K562 (cell line): ENCODE measurements around the gene PRSS53. TPM values are rescaled to one million over a fixed set of nuclear protein-coding genes. Genes with fewer than 3 reads are reported as not detected.

ENCODE experiments used
- ATAC-seq: fragments of 200-7000 bp; cut with Tn5 transposase; 3 replicates; pipeline ENCODE4 v1.9.1; 2020; ENCODE audit warnings: moderate library complexity
- BruUV-seq: library from RNA; stranded (reverse); fragments of 400-500 nt; replicated peaks from 2 replicates; lab custom pipeline; 2021; lab: Mats Ljungman, UMichigan
- CTCF ChIA-PET: fragments of 300-600 bp; formaldehyde crosslinking; extraction: SDS; loops from one replicate; lab custom pipeline; 2021; ENCODE audit warnings: low intra/inter-chr PET ratio; lab: Yijun Ruan, JAX
- POLR2A ChIA-PET: fragments of 300-600, 350-650 bp; sonication (Branson Sonifier 250); formaldehyde crosslinking; extraction: SDS; loops from one replicate; lab custom pipeline; 2021; ENCODE audit warnings: antibody characterized with exemption, inconsistent platforms; lab: Yijun Ruan, JAX
- DNase-seq, 4 experiments: peaks; one replicate each; pipeline versions ENCODE4 v3.0.0 to v3.0.0-alpha.2; 2011 to 2018; ENCODE audit warnings: low spot score in 3 of 4, mixed read lengths in 3 of 4; ENCODE audit errors: extremely low read depth in 1 of 4
- FAIRE-seq: peaks from 2 replicates; lab custom pipeline; 2011; peaks lifted over from hg19 to GRCh38; lab: Jason Lieb, UNC
- H2AFZ ChIP-seq: 2 replicates; pipeline ENCODE4 v1.6.0; 2011; ENCODE audit warnings: low read depth, low read length, control low read depth, inconsistent platforms
- H3K27ac ChIP-seq: fragments of 200-600 bp; 3 replicates; pipeline ENCODE4 v1.8.0; 2011; ENCODE audit warnings: low read depth, mild to moderate bottlenecking, control low read depth, inconsistent platforms, low read length, moderate library complexity, mixed read lengths; ENCODE audit errors: extremely low read depth
- H3K27me3 ChIP-seq, 2 experiments: fragments of 300-600 bp in 1 of 2; 2 replicates in 1 of 2; 3 replicates in 1 of 2; pipeline versions ENCODE4 v1.6.0 to v1.8.0; 2011; ENCODE audit warnings: inconsistent platforms in 2 of 2, low read length in 2 of 2, mild to moderate bottlenecking in 1 of 2, mixed read lengths in 1 of 2, moderate library complexity in 1 of 2; ENCODE audit not compliant: control insufficient read depth in 2 of 2, insufficient read depth in 2 of 2
- H3K36me3 ChIP-seq: fragments of 300-600 bp; 3 replicates; pipeline ENCODE4 v1.8.0; 2011; ENCODE audit warnings: mild to moderate bottlenecking, low read length, inconsistent platforms; ENCODE audit not compliant: control insufficient read depth, insufficient read depth
- H3K4me1 ChIP-seq, 2 experiments: fragments of 200-600 bp in 1 of 2; replicated peaks in 1 of 2; 2 replicates in 1 of 2; 3 replicates in 1 of 2; pipeline versions ENCODE4 v1.5.1 to v1.8.0; 2011; ENCODE audit warnings: inconsistent platforms in 2 of 2, low read length in 2 of 2, mild to moderate bottlenecking in 1 of 2, mixed read lengths in 1 of 2, moderate library complexity in 1 of 2; ENCODE audit not compliant: control insufficient read depth in 2 of 2, insufficient read depth in 2 of 2
- H3K4me2 ChIP-seq: 2 replicates; pipeline ENCODE4 v1.6.1; 2011; ENCODE audit warnings: low read length, control low read depth, inconsistent platforms, mixed read lengths; ENCODE audit not compliant: insufficient read depth
- H3K4me3 ChIP-seq: fragments of 200-600 bp; sonication (generic), shearing (Covaris generic); 2 replicates; pipeline ENCODE4 v1.5.1; 2016; ENCODE audit warnings: control low read depth, inconsistent platforms
- H3K79me2 ChIP-seq: fragments of 200-600 bp; 3 replicates; pipeline ENCODE4 v1.8.0; 2011; ENCODE audit warnings: low read length, inconsistent platforms; ENCODE audit not compliant: control insufficient read depth, insufficient read depth
- H3K9ac ChIP-seq, 2 experiments: 2 replicates each; pipeline versions ENCODE4 v1.6.0 to v1.6.1; 2011; ENCODE audit warnings: low read depth in 2 of 2, low read length in 2 of 2, control low read depth in 1 of 2, inconsistent platforms in 1 of 2, mild to moderate bottlenecking in 1 of 2, mixed read lengths in 1 of 2; ENCODE audit not compliant: insufficient read depth in 1 of 2
- H3K9me1 ChIP-seq: one replicate; pipeline ENCODE4 v1.6.0; 2011; ENCODE audit warnings: inconsistent platforms, mild to moderate bottlenecking, low read length, moderate library complexity; ENCODE audit not compliant: control insufficient read depth, insufficient read depth
- H3K9me3 ChIP-seq: replicated peaks from 2 replicates; pipeline ENCODE4 v1.5.1; 2011; ENCODE audit warnings: low read depth, low read length, inconsistent platforms; ENCODE audit not compliant: control insufficient read depth, insufficient read depth
- H4K20me1 ChIP-seq: replicated peaks from 2 replicates; pipeline ENCODE4 v1.6.1; 2011; ENCODE audit warnings: low read length, inconsistent platforms, mixed read lengths; ENCODE audit not compliant: control insufficient read depth, insufficient read depth
- BRF2 ChIP-seq: IDR thresholded peaks from 3 replicates; pipeline ENCODE4 v1.6.1; 2011; ENCODE audit warnings: borderline replicate concordance, mild to moderate bottlenecking; ENCODE audit not compliant: insufficient read length, insufficient read depth
- CBX1 ChIP-seq: sonication (generic); IDR thresholded peaks from 2 replicates; pipeline ENCODE4 v1.6.1; 2016; ENCODE audit warnings: antibody characterized with exemption, low read depth, mild to moderate bottlenecking
- ELF4 ChIP-seq: fragments of 450-650 bp; formaldehyde crosslinking; IDR thresholded peaks from 2 replicates; pipeline ENCODE4 v1.4.0; 2022; ENCODE audit warnings: missing genetic modification characterization
- ESRRB ChIP-seq: fragments of 250-450 bp; sonication (Bioruptor Pico); IDR thresholded peaks from 2 replicates; pipeline ENCODE4 v1.5.0; 2020; ENCODE audit warnings: mild to moderate bottlenecking, moderate library complexity, borderline replicate concordance
- FIP1L1 ChIP-seq: fragments of 200-400 bp; formaldehyde crosslinking; IDR thresholded peaks from 2 replicates; pipeline ENCODE4 v1.6.1; 2018; ENCODE audit warnings: mild to moderate bottlenecking, low read depth, low read length; ENCODE audit not compliant: poor library complexity, severe bottlenecking
- HLTF ChIP-seq: fragments of 450-650 bp; IDR thresholded peaks from 2 replicates; pipeline ENCODE4 v1.6.1; 2016
- KHSRP ChIP-seq: fragments of 450-650 bp; IDR thresholded peaks from 2 replicates; pipeline ENCODE4 v1.6.1; 2017
- MYC ChIP-seq, 2 experiments: fragments of 250-450 bp in 1 of 2; sonication (Bioruptor Pico) in 1 of 2; IDR thresholded peaks; 2 replicates each; pipeline versions ENCODE4 v1.5.1 to v1.6.1; 2012 to 2021; ENCODE audit warnings: low read depth in 2 of 2, borderline replicate concordance in 1 of 2, improper control_type of control experiment in 1 of 2, low read length in 1 of 2, mild to moderate bottlenecking in 1 of 2, moderate library complexity in 1 of 2
- POLR2G ChIP-seq: fragments of 200-400 bp; formaldehyde crosslinking; IDR thresholded peaks from 2 replicates; pipeline ENCODE4 v1.6.1; 2017; ENCODE audit warnings: low read depth, mild to moderate bottlenecking, antibody characterized with exemption, low read length, moderate library complexity
- RUNX1 ChIP-seq: sonication (generic); IDR thresholded peaks from 2 replicates; pipeline ENCODE4 v1.6.1; 2016; ENCODE audit warnings: antibody characterized with exemption, low read depth
- SMARCA5 ChIP-seq: fragments of 450-650 bp; IDR thresholded peaks from 2 replicates; pipeline ENCODE4 v1.6.1; 2016
- USF1 ChIP-seq: sonication (generic); formaldehyde crosslinking; IDR thresholded peaks from 2 replicates; pipeline ENCODE4 v1.9.0; 2022; ENCODE audit warnings: mild to moderate bottlenecking, missing genetic modification reagents
- ZNF174 ChIP-seq: fragments of 250-450 bp; sonication (Bioruptor Pico); IDR thresholded peaks from 2 replicates; pipeline ENCODE4 v1.4.0; 2020; ENCODE audit warnings: mild to moderate bottlenecking
- ZNF79 ChIP-seq: fragments of 250-450 bp; sonication (Bioruptor Pico); IDR thresholded peaks from 2 replicates; pipeline ENCODE4 v1.4.0; 2020; ENCODE audit warnings: low read depth, mild to moderate bottlenecking, moderate library complexity
- WGBS: fragments of 100-300 bp; shearing (Covaris generic); methylation state at CpG from one replicate; pipeline ENCODE4 v1.1.6; 2016; ENCODE audit warnings: low coverage, mixed read lengths; ENCODE audit not compliant: insufficient coverage; ENCODE audit errors: missing lambda C conversion rate; 5-methylcytosine and 5-hydroxymethylcytosine counted together
- in situ Hi-C: fragments of 300-500 bp; cut with MboI; formaldehyde crosslinking; loops from 4 replicates; pipeline ENCODE4 v1.15.0; 2018; ENCODE audit warnings: inconsistent platforms, mixed read lengths
- intact Hi-C: fragments of 100-400 bp; cut with micrococcal nuclease; formaldehyde crosslinking; loops from 2 replicates; pipeline ENCODE4 v1.14.2; 2022
- polyA plus RNA-seq, 8 experiments: library from polyadenylated mRNA; depleted of rRNA in 4 of 8; stranded (reverse) in 5 of 8; unstranded in 3 of 8; fragments of >200 nt; fragmentation: Nextera tagmentation in 2 of 8; fragmentation: Illumina TruSeq in 1 of 8; extraction: Ambion mirVana in 2 of 8; extraction: Trizol in 1 of 8; gene quantifications; 2 replicates each; pipeline versions ENCODE4 v1.2.1 to v1.2.3, GENCODE V29; 2011 to 2014; ENCODE audit warnings: inconsistent platforms in 1 of 8, missing spikeins in 1 of 8
- total RNA-seq, 7 experiments: library from RNA; depleted of rRNA in 6 of 7; stranded (reverse); fragments of >200 nt in 6 of 7; fragmentation: Illumina TruSeq in 2 of 7; extraction: Trizol in 2 of 7; gene quantifications; 2 replicates each; pipeline versions ENCODE4 v1.2.1 to v1.2.3, GENCODE V29; 2011 to 2021; ENCODE audit warnings: low replicate concordance in 1 of 7
- TF ChIP-seq, protein P1 (sequence below): sonication (generic); formaldehyde crosslinking; IDR thresholded peaks from 2 replicates; pipeline ENCODE4 v1.8.0; 2022; ENCODE audit warnings: missing genetic modification reagents, mild to moderate bottlenecking, moderate library complexity, borderline replicate concordance

The PRSS53 gene
- total and polyA plus RNA-seq, 9 of the 15 experiments (the other 6 are each of a cell fraction or from before 2014, with no cell fraction given): 0.40 to 1.9 (median 0.78) TPM; not detected in 2

GRCh38 chr16:31136287-31136662 lies 47.5 kb upstream of the PRSS53 start (continued):
- no peak for TF ChIP-seq BRF2
- TF ChIP-seq RUNX1: no peak

DNA sequence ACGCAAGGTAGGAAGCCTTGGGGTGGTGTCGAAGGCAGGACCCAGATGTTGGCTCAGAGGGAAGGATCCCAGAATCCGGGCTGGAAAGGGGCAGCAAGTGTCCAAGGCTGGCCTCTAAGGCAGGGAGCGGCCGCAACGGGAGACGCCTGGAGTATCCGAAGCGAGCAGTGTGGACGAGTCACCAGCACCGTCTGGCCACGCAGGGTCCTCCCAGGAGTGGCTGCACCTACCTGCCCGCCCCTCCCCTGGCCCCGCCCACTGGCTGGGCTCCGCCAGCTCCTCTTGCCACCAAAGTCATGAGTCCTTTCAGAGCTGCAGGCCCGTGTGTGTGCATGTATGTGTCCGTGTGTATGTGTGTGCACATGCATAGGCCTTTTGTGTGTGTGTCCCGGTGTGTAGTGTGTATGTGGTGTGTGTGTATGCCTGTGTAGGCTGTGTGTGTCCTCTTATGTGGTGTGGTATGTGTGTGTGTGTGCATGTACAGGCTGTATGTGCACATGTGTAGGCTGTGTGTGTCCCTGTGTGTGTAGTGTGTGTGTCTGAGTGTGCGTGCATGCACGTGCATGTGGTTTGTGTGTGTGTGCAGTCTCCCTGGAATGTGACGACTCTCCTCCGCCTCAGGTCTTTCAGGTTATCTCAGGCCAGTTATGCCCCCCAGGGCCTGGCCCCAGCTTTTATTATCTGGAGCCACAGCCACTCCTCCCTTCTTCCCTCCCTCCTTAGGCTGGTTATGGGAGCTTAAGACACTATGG lies 47.0 kb upstream of the PRSS53 start, which contains the start of gene PRSS8:
TSS of gene PRSS8 (minus strand) at position 193 of the 752 bp plus-strand sequence. CDS start 229 bp downstream, outside the sequence.
- Histone ChIP-seq H4K20me1 (no peaks in the 10 kb centered on the region), H3K79me2 (no peaks in the 10 kb centered on the region), H3K27ac (peak within 1 kb of the TSS; percentile 22; the same call in 1 of the 3 replicates), H3K36me3 (peaks cover 20% of the 10 kb centered on the region; the same call in 1 of the 3 replicates), H3K9me3 (no peaks in the 10 kb centered on the region), H3K4me3 (peak within 1 kb of the TSS; percentile 26; the same call in 1 of the 2 replicates), H3K4me2 (peak within 1 kb of the TSS; percentile 81), H3K9ac (peak within 1 kb of the TSS; percentile 36 to 87), H3K27me3 (no peaks in the 10 kb centered on the region), H3K9me1 (no peaks in the 10 kb centered on the region), H3K4me1 (peaks cover 31 to 80% of the 10 kb centered on the region in 2 experiments), H2AFZ (peak within 1 kb of the TSS; percentile 65)
- ATAC-seq (peak; percentile 78), DNase-seq (peak; percentile 61 to 82 (median 72)), FAIRE-seq (peak; percentile 76)
- no TSS peak for BruUV-seq
- in situ Hi-C loops (no loop called here), intact Hi-C loops (no loop called here)
- ChIA-PET POLR2A (interaction anchor here (1.4 to 4.2 kb wide), 3 partner anchors 17 to 44 kb away, joined by 5 to 23 read pairs (median 11); partner anchors contain the start of genes FUS and KAT8), CTCF (no interaction called here)
- 31% methylated on average over 21 of the region's 22 CpGs for WGBS
- no peak; the same call in 1 of the 2 replicates for TF ChIP-seq USF1 (CRISPR knock-in tag)
- no peak for TF ChIP-seq ESRRB (CRISPR knock-in tag)
- TF ChIP-seq MYC (IDR thresholded peaks at IDR 0.05; ENCODE audit: low read depth, low read length): no peak
- no peak for TF ChIP-seq MYC (CRISPR knock-in tag; IDR thresholded peaks at IDR 0.05; ENCODE audit: borderline replicate concordance, low read depth)
- TF ChIP-seq CBX1: no peak
- TF ChIP-seq, protein P1, sequence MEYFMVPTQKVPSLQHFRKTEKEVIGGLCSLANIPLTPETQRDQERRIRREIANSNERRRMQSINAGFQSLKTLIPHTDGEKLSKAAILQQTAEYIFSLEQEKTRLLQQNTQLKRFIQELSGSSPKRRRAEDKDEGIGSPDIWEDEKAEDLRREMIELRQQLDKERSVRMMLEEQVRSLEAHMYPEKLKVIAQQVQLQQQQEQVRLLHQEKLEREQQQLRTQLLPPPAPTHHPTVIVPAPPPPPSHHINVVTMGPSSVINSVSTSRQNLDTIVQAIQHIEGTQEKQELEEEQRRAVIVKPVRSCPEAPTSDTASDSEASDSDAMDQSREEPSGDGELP (CRISPR knock-in tag): no peak
- TF ChIP-seq ELF4 (CRISPR knock-in tag): peak; percentile 87; the same call in 1 of the 2 replicates
- TF ChIP-seq ZNF174: no peak
- TF ChIP-seq FIP1L1: no peak
- TF ChIP-seq ZNF79 (CRISPR knock-in tag): no peak
- peak; percentile 90; the same call in 1 of the 2 replicates for TF ChIP-seq HLTF
- TF ChIP-seq KHSRP: no peak
- peak; percentile 65 for TF ChIP-seq POLR2G
- peak; percentile 89 for TF ChIP-seq SMARCA5
